Measurements from ENCODE around the gene KLK13. TPM values are rescaled to one million over a fixed set of nuclear protein-coding genes. Genes with fewer than 3 reads are reported as not detected.
A peak's percentile ranks its signal among the peaks of the same experiment; 100 is the strongest.

The KLK13 gene
- total and polyA plus RNA-seq, 7 experiments from 2014 or later, result not detected

DNA sequence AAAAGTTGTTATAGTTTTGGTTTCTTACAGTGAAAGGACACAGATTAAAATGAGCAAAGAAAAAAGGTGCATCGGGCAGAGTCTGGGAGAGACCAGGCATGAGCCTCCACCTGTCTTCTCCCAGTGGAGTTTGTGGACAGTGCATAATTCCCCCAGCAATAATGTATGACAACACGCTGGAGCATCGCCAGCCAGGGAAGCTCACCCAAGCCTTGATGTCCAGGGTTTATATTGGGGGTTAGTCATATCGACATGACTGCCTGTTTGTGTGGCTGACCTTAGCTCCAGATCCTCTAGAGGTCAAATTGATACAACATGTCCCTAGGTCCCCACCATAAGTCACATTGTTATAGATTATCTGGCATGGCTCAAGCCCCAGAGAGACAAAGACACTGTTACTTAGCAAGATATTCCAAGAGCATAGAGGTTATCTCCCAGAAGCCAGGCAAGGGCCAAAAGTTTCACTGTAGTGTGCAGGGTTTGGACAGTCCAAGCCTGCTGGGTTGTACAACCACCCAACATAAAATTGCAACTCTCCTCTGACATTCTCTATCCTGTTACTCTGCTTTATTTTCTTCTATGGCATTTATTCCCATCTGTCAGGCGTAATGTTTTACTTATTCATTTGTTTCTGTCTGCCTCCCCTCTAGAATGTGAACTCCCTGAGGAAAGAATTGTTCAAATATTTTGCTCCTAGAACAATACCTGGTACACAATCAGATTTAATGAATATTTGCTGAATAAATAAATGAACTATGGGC is 5.6 kb upstream of the KLK13 start:
- CTCF ChIA-PET, result no interaction called here
- no peaks in the 10 kb centered on the region for H3K4me1 ChIP-seq (ENCODE audit: control insufficient read depth in 2 of 2, insufficient read depth in 2 of 2, low read length in 2 of 2)
- peaks cover 0 to 2% of the 10 kb centered on the region in 2 donors for H3K27me3 ChIP-seq (ENCODE audit: control insufficient read depth in 2 of 2, insufficient read depth in 2 of 2, low read length in 2 of 2)
- peaks cover 0 to 20% (median 7%) of the 10 kb centered on the region in 11 donors for H3K9me3 Mint-ChIP-seq
- no peaks in the 10 kb centered on the region for H3K9me3 ChIP-seq (ENCODE audit: control insufficient read depth in 2 of 3, low read length in 3 of 3)
- peaks cover 19 to 47% (median 32%) of the 10 kb centered on the region in 5 donors for H3K27me3 Mint-ChIP-seq
- ATAC-seq (no peak), DNase-seq (no peak)
- no peak overlapping the region for H3K4me3 ChIP-seq (ENCODE audit: low read length)
- no peak overlapping the region for H3K27ac Mint-ChIP-seq
- intact Hi-C loops (cut with micrococcal nuclease), result no loop called here
- no peak overlapping the region for H3K4me3 Mint-ChIP-seq
- H3K4me1 Mint-ChIP-seq, result peaks cover 0 to 4% (median 0%) of the 10 kb centered on the region in 7 donors
- POLR2A ChIA-PET, result no interaction called here
- no peaks in the 10 kb centered on the region for H3K36me3 ChIP-seq (ENCODE audit: control insufficient read depth in 2 of 3, insufficient read depth in 3 of 3, low read length in 3 of 3)
- H3K27ac ChIP-seq (ENCODE audit: low read depth, low read length), result no peak overlapping the region
- peaks cover 0 to 12% (median 0%) of the 10 kb centered on the region in 5 donors for H3K36me3 Mint-ChIP-seq

DNA sequence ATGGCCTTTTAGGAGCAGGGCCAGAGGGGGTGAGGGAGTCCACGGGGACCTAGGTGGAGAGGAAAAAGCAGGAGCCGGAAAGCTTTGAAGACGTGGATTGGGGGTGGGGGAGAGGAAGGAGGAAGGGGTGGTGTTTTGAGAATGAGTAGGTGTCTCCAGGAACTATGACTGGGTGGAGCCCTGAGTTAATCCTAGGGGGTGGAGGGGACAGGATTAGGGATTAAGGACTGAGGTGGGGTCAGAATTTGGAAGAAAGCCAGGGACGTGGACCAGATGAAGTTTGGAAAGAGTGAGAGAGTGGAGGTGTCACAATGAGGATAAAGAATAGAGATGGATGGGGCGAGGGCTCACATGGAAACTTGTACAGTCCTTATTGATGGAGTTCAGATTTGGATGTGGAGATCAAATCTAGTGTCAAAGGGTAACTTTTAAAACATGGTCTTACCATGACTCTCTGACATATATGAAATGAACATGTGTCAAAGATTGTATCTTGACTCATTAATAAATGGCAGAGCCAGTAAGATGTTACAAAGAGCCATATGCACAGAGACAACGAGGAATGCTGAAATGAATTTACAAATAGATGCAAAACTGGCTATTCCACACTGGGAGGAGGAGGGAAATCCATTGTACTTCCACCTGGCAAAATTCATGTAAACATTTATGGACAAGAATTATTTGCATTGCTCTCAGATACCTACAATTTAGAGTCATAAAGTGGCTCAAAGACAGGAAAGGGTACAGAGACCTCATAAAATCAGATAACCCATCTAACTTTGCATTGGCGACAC is 1.7 kb upstream of the KLK13 start:
- CTCF ChIA-PET, result no interaction called here
- Histone ChIP-seq H3K4me3 (ENCODE audit: low read length) (no peak overlapping the region), H3K9me3 (ENCODE audit: control insufficient read depth in 2 of 3, low read length in 3 of 3) (no peaks in the 10 kb centered on the region), H3K4me1 (ENCODE audit: control insufficient read depth in 2 of 2, insufficient read depth in 2 of 2, low read length in 2 of 2) (no peaks in the 10 kb centered on the region), H3K27ac (ENCODE audit: low read depth, low read length) (no peak overlapping the region), H3K36me3 (ENCODE audit: control insufficient read depth in 2 of 3, insufficient read depth in 3 of 3, low read length in 3 of 3) (no peaks in the 10 kb centered on the region), H3K27me3 (ENCODE audit: control insufficient read depth in 2 of 2, insufficient read depth in 2 of 2, low read length in 2 of 2) (peaks cover 0 to 16% of the 10 kb centered on the region in 2 donors)
- Mint-ChIP-seq H3K4me3 (peak overlapping the region in 4 of 10 donors; percentile 0 to 84 (median 30)), H3K9me3 (peaks cover 0 to 8% (median 1%) of the 10 kb centered on the region in 11 donors), H3K36me3 (peaks cover 0 to 8% (median 0%) of the 10 kb centered on the region in 5 donors), H3K4me1 (peaks cover 0 to 8% (median 4%) of the 10 kb centered on the region in 7 donors), H3K27ac (no peak overlapping the region), H3K27me3 (peaks cover 23 to 48% (median 44%) of the 10 kb centered on the region in 5 donors)
- ATAC-seq (no peak), DNase-seq (no peak)
- POLR2A ChIA-PET, result no interaction called here
- intact Hi-C loops (cut with micrococcal nuclease), result no loop called here

DNA sequence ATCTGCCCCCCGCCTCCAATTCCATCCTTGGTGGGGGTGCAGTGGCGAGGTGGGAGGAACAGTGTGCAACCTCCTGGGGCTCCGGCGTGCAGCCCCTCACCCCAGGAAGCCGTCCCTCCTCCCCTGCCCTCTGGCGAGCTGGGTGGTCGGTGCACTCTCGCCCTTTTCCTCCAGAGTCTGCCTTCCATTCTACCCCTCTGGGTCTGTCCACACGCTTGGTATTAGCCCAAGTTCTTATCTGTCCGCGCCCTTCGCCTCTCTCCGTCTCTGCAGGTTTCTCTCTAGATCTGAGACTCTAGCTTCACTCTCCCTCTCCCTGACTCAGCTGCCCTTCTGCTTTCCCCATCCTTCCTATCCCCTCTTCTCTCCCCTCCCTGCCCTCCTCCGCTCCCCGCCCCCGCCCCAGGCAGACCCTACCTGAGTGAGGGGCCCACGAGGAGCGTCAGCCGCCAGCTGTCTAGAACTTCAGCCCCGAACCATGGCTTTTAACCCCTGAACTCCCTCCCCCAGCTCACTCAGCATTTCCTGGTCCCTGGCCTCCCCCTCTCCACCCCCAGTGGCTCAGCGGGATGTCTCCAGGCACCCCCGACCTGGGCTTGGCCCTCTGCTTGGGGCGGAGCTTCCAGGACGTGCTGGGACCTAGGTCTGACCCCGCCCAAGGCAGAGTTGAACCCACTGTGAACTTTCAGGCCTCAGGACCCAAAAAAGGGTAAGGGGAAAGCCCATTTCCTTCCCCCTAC is 499 bp upstream of the KLK13 start:
- Histone ChIP-seq H3K36me3 (ENCODE audit: control insufficient read depth in 2 of 3, insufficient read depth in 3 of 3, low read length in 3 of 3) (no peaks in the 10 kb centered on the region), H3K27ac (ENCODE audit: low read depth, low read length) (no peak overlapping the region), H3K4me3 (ENCODE audit: low read length) (no peak overlapping the region), H3K4me1 (ENCODE audit: control insufficient read depth in 2 of 2, insufficient read depth in 2 of 2, low read length in 2 of 2) (no peaks in the 10 kb centered on the region), H3K9me3 (ENCODE audit: control insufficient read depth in 2 of 3, low read length in 3 of 3) (no peaks in the 10 kb centered on the region), H3K27me3 (ENCODE audit: control insufficient read depth in 2 of 2, insufficient read depth in 2 of 2, low read length in 2 of 2) (peaks cover 0 to 21% of the 10 kb centered on the region in 2 donors)
- CTCF ChIA-PET, result no interaction called here
- Mint-ChIP-seq H3K27me3 (peaks cover 23 to 60% (median 53%) of the 10 kb centered on the region in 5 donors), H3K9me3 (peaks cover 0 to 17% (median 4%) of the 10 kb centered on the region in 11 donors), H3K4me1 (peaks cover 0 to 8% (median 4%) of the 10 kb centered on the region in 7 donors), H3K4me3 (peak overlapping the region; percentile 35 to 84 (median 72)), H3K27ac (no peak overlapping the region), H3K36me3 (peaks cover 0 to 15% (median 0%) of the 10 kb centered on the region in 5 donors)
- intact Hi-C loops (cut with micrococcal nuclease), result no loop called here
- no peak for ATAC-seq
- POLR2A ChIA-PET, result no interaction called here
- no peak for DNase-seq

DNA sequence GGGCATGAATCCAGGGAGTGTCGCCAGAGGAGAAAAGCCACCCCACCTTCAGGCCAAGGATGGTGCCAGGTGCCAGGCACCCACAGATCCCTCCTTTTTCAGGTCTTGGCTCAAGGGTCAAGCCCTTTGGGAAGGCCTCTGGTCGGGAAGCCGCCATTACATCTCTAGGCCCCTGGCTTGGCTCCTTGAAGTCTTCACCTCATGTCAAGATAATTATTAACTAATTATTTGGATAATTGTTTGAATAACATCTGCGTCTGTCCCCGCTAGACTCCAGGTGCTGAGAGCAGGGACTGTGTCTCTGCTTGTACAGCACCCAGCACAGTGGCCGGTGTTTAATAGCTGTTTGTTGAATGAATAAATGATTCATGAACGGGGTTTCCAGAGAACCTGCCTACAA is 1.2 kb downstream of the KLK13 start:
- peak overlapping the region in 8 of 10 donors; percentile 4 to 63 (median 37) for H3K4me3 Mint-ChIP-seq
- H3K36me3 Mint-ChIP-seq, result peaks cover 0 to 15% (median 0%) of the 10 kb centered on the region in 5 donors
- POLR2A ChIA-PET, result no interaction called here
- ATAC-seq (no peak), DNase-seq (no peak)
- CTCF ChIA-PET, result no interaction called here
- H3K9me3 ChIP-seq (ENCODE audit: control insufficient read depth in 2 of 3, low read length in 3 of 3), result no peaks in the 10 kb centered on the region
- no peaks in the 10 kb centered on the region for H3K4me1 ChIP-seq (ENCODE audit: control insufficient read depth in 2 of 2, insufficient read depth in 2 of 2, low read length in 2 of 2)
- no peak overlapping the region for H3K27ac ChIP-seq (ENCODE audit: low read depth, low read length)
- peaks cover 23 to 69% (median 61%) of the 10 kb centered on the region in 5 donors for H3K27me3 Mint-ChIP-seq
- peaks cover 0 to 21% of the 10 kb centered on the region in 2 donors for H3K27me3 ChIP-seq (ENCODE audit: control insufficient read depth in 2 of 2, insufficient read depth in 2 of 2, low read length in 2 of 2)
- no peak overlapping the region for H3K4me3 ChIP-seq (ENCODE audit: low read length)
- peaks cover 0 to 17% (median 4%) of the 10 kb centered on the region in 11 donors for H3K9me3 Mint-ChIP-seq
- intact Hi-C loops (cut with micrococcal nuclease), result no loop called here
- H3K4me1 Mint-ChIP-seq, result peaks cover 0 to 8% (median 4%) of the 10 kb centered on the region in 7 donors
- H3K27ac Mint-ChIP-seq, result no peak overlapping the region
- no peaks in the 10 kb centered on the region for H3K36me3 ChIP-seq (ENCODE audit: control insufficient read depth in 2 of 3, insufficient read depth in 3 of 3, low read length in 3 of 3)

GRCh38 chr19:51060973-51061372 is 3.9 kb downstream of the KLK13 start:
- no peak for ATAC-seq

GRCh38 chr19:51060336-51060735 is 4.6 kb downstream of the KLK13 start:
- Histone ChIP-seq H3K4me1 (ENCODE audit: control insufficient read depth in 2 of 2, insufficient read depth in 2 of 2, low read length in 2 of 2) (no peaks in the 10 kb centered on the region), H3K36me3 (ENCODE audit: control insufficient read depth in 2 of 3, insufficient read depth in 3 of 3, low read length in 3 of 3) (no peaks in the 10 kb centered on the region), H3K4me3 (ENCODE audit: low read length) (no peak overlapping the region), H3K27ac (ENCODE audit: low read depth, low read length) (no peak overlapping the region), H3K9me3 (ENCODE audit: control insufficient read depth in 2 of 3, low read length in 3 of 3) (no peaks in the 10 kb centered on the region), H3K27me3 (ENCODE audit: control insufficient read depth in 2 of 2, insufficient read depth in 2 of 2, low read length in 2 of 2) (peaks cover 0 to 17% of the 10 kb centered on the region in 2 donors)
- CTCF ChIA-PET, result no interaction called here
- POLR2A ChIA-PET, result no interaction called here
- no peak for ATAC-seq
- peaks cover 0 to 3% (median 3%) of the 10 kb centered on the region in 7 donors for H3K4me1 Mint-ChIP-seq
- H3K9me3 Mint-ChIP-seq, result peaks cover 0 to 13% (median 3%) of the 10 kb centered on the region in 11 donors
- no peak for DNase-seq
- no peak overlapping the region for H3K27ac Mint-ChIP-seq
- H3K27me3 Mint-ChIP-seq, result peaks cover 21 to 60% (median 50%) of the 10 kb centered on the region in 5 donors
- H3K4me3 Mint-ChIP-seq, result no peak overlapping the region
- H3K36me3 Mint-ChIP-seq, result peaks cover 0 to 11% (median 0%) of the 10 kb centered on the region in 5 donors
- intact Hi-C loops (cut with micrococcal nuclease), result no loop called here

More at GRCh38 chr19:51060973-51061372, 3.9 kb downstream of the KLK13 start:
- peaks cover 0 to 13% (median 3%) of the 10 kb centered on the region in 11 donors for H3K9me3 Mint-ChIP-seq
- H3K4me3 Mint-ChIP-seq, result no peak overlapping the region
- Histone ChIP-seq H3K27ac (ENCODE audit: low read depth, low read length) (no peak overlapping the region), H3K4me3 (ENCODE audit: low read length) (no peak overlapping the region), H3K36me3 (ENCODE audit: control insufficient read depth in 2 of 3, insufficient read depth in 3 of 3, low read length in 3 of 3) (no peaks in the 10 kb centered on the region), H3K27me3 (ENCODE audit: control insufficient read depth in 2 of 2, insufficient read depth in 2 of 2, low read length in 2 of 2) (peaks cover 0 to 21% of the 10 kb centered on the region in 2 donors), H3K4me1 (ENCODE audit: control insufficient read depth in 2 of 2, insufficient read depth in 2 of 2, low read length in 2 of 2) (no peaks in the 10 kb centered on the region), H3K9me3 (ENCODE audit: control insufficient read depth in 2 of 3, low read length in 3 of 3) (no peaks in the 10 kb centered on the region)
- CTCF ChIA-PET, result no interaction called here
- no peak for DNase-seq
- POLR2A ChIA-PET, result no interaction called here
- no peak overlapping the region for H3K27ac Mint-ChIP-seq
- intact Hi-C loops (cut with micrococcal nuclease), result no loop called here
- peaks cover 0 to 11% (median 0%) of the 10 kb centered on the region in 5 donors for H3K36me3 Mint-ChIP-seq
- peaks cover 0 to 6% (median 4%) of the 10 kb centered on the region in 7 donors for H3K4me1 Mint-ChIP-seq
- H3K27me3 Mint-ChIP-seq, result peaks cover 22 to 60% (median 52%) of the 10 kb centered on the region in 5 donors

Measured in naive thymus-derived CD4-positive, alpha-beta T cell (primary cell).